GM19025 (cell line): ENCODE measurements around the gene RAD54L.
"Not testable (repeated sequence)": the region's sequence is repeated elsewhere in the genome, so short reads cannot be mapped to it uniquely, and the experiment has no call there.

Source experiments
- ATAC-seq: cut with Tn5 transposase; IDR thresholded peaks from one replicate; pipeline ENCODE4 v1.9.1; 2021; ENCODE audit warnings: mild to moderate bottlenecking, low read depth, moderate library complexity; ENCODE audit not compliant: unreplicated experiment

RAD54L gene

DNA sequence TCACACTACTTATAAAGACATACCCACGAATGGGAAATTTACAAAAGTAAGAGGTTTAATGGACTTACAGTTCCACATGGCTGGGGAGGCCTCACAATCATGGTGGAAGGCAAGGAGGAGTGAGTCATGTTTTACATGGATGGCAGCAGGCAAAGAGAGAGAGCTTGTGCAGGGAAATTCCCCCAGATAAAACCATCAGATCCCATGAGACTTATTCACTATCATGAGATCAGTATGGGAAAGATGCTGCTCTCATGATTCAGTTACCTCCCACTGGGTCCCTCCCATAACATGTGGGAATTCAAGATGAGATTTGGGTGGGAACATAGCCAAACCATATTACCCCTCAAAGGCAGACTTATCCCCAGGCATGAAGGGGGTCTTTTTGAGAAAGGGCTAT lies 8.7 kb upstream of the RAD54L start:
- ATAC-seq, result not testable (repeated sequence)

DNA sequence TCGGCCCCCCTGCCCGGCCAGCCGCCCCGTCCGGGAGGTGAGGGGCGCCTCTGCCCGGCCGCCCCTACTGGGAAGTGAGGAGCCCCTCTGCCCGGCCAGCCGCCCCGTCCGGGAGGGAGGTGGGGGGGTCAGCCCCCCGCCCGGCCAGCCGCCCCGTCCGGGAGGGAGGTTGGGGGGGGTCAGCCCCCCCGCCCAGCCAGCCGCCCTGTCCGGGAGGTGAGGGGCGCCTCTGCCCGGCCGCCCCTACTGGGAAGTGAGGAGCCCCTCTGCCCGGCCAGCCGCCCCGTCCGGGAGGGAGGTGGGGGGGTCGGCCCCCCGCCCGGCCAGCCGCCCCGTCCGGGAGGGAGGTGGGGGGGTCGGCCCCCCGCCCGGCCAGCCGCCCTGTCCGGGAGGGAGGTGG lies 5.8 kb upstream of the RAD54L start:
- ATAC-seq, result not testable (repeated sequence)

DNA sequence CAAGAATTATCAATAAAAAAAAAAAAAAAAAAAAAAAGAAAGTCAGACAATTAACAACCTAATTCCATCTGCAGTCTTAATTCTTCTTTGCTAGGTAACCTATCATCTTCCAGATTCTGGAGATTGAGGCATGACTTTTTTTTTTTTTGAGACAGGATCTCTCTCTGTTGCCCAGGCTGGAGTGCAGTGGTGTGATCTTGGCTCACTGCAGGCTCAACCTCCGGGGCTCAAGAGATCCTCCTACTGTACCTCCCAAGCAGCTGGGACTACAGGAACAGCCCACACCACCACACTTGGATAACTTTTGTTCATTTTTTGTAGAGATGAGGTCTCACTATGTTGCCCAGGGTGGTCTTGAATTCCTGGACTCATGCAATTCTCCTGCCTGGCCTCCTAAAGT lies 4.6 kb upstream of the RAD54L start:
- no peak for ATAC-seq

DNA sequence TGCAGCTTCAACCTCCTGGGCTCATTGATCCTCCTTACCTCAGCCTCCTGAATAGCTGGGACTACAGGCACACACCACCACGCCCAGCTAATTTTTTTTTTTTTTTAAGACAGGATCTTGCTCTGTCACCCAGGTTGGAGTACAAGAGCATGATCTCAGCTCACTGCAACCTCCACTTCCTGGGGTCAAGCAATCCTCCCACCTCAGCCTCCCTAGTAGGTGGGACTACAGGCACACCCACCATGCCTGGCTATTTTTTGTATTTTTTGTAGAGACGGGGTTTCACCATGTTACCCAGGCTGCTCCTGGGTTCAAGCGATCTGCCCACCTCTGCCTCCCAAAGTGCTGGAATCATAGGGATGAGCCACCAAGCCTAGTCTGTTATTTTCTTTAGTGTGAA lies 3.7 kb upstream of the RAD54L start:
- not testable (repeated sequence) for ATAC-seq

DNA sequence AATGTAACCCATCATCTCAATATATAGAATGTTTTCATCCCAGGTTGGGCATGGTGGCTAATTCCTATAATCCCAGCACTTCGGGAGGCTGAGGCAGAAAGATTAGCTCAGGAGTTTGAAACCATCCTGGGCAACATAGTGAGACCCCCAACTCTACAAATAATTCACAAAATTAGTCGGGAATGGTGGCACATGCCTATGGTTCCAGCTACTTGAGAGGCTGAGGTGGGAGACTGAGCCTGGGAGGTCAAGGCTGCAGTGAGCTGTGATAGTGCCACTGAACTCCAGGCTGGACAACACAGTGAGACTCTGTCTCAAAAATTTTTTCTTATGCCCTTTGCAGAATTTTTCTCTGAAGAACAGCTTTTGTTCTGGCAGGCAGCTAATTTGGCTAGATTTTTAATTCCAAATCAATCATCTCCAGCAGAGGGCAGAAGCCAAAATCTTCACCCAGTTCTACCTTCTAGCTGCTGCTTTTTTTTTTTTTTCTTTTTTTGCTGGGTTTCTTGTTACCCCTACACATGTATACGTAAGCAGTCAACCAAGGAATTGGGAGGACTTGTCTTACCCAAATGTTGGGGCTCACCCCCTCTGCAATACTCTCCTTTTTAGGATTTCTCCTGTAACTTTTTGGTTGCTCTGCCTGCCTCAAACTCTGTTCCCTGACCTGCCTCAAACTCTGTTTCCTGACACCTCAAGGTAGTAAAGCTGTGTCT lies 2.7 kb upstream of the RAD54L start:
- no peak for ATAC-seq

DNA sequence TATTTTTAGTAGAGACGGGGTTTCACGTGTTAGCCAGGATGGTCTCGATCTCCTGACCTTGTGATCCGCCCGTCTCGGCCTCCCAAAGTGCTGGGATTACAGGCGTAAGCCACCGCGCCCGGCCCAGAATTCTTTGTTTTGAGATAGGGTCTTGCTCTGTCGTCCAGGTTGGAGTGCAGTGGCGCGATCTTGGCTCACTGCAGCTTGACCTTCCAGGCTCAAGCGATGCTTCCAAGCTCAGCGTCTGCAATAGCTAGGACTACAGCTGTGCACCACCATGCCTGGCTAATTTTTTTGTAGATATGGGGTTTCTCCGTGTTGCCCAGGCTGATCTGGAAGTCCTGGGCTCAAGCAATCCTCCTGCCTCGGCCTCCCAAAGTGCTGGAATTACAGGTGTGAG lies 1.4 kb upstream of the RAD54L start:
- not testable (repeated sequence) for ATAC-seq

DNA sequence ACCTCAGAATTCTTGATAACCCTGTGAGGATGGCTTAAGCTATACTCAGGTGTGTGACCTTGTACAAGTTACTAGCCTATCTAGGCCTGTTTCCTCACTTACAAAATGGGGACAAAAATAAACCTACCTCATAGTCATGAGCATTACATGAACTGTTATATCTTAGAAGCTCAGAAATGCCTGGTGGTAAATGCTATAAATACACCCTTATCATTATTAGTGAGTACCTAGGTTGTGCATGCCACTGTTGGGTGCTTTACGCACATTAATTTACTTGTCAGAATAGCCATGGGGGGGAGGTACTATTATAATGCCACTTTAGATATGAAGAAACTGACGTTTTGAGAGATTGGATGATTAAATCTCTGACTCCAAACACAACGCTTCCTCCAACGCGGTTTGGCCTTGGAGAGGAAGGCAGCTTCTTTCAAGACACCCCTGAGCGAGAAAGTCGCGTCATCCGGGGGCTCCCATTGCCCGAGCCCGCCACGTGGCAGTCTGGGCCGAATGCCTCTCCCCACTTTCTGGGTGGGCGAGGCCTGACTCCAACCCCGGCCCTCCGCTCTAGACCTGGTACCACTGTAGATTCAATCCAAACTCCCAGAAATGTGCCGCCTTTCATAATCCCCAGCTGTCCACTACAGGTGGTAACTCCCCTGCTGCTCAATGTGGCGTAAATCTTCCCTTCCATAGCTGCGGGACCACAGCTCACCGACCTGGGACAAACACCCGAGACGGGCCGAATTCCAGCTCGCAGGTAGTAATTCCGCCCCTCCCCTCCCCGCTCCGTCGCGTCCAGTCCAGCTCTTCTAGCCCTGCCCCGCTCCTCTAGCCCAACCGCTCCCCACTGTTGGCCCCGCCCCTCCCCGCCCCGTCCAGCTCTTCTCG lies 771 bp upstream of the RAD54L start:
- peak; percentile 43 for ATAC-seq

DNA sequence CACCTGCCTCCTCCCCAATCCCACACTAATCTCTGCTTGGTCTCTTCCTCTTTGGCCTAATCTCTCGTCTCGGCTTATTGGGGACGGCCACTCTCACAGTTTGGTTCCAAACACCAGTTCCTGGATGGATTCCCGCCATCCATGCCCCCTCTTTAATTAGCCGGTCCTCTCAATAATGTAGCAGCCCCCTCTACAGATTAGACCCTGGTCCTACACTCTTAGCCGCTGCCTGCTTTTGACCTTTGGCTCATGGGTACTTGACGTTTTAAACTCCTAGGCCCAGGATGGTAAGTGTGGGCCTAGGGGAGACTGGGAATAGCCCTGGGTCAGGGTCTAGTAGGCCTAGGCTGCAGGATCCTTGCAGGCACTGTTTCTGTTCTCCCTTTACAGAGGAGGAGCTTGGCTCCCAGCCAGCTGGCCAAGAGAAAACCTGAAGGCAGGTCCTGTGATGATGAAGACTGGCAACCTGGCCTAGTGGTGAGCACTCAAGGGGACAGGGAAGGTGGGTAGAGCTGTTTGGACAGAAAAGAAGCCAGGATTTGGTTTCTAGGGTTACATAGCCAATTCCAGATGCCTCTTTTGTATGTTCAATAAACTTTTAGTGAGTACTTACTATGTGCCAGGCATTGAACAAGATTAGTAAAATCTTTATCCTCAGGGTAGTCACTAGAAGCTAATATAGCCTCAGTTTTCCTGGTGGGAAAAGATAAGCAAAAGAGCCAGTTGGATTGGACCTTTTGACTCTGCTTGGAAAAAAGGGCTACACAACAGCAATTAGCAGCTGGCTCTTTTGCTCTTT lies 758 bp downstream of the RAD54L start:
- no peak for ATAC-seq

DNA sequence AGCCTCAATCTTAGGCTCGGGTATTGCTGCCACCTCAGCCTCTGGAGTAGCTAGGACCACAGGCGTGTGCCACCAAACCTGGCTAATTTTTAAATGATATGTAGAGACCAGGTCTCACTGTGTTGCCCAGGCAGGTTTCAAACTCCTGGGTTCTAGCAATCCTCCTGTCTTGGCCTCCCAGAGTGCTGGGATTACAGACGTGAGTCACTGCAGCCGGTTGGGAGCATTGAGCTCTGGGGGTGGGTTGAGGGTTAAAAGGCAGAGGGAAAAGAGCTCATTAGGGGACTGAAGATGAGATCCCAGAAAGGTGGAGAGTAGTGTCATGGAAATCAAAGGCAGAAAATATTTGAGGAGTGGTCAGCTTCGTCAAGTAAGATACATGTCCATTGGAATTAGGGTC lies 7.1 kb downstream of the RAD54L start:
- no peak for ATAC-seq

DNA sequence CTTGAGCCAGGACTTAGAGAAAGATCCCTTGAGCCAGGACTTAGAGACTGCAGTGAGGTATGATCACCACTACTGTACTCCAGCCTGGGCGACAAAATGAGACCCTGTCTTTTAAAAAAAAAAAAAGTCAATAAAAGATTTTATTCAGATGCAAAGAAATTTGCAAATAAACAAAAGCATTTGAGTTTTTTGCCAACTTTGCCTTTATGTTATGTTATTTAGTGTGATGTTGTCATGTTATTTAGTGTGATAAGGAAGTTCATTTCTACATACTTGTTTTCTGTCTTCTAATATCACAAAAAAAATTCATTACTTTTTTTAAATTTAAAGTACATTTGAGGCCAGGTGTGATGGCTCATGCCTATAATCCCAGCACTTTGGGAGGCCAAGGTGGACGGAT lies 9.0 kb downstream of the RAD54L start:
- no peak for ATAC-seq

DNA sequence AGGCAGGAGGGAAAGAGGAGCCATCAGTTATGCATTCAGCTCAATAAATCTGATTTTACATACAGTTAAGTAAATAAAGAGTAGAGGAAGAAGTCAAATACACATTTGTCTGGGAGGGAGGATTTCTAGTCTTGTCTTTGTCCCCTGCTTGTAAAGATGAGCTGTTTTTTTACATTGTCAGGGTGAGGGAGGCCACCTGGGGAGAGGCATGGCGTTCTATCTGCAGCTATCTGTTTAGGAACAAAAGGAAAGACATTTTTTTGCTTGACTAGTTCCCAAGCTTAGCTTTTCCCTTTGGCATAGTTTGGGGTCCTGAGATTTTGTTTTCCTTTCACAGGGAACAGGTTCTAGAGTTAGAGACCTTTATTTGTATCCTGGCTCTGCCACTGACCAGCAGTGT lies 14.9 kb downstream of the RAD54L start:
- ATAC-seq, result no peak

DNA sequence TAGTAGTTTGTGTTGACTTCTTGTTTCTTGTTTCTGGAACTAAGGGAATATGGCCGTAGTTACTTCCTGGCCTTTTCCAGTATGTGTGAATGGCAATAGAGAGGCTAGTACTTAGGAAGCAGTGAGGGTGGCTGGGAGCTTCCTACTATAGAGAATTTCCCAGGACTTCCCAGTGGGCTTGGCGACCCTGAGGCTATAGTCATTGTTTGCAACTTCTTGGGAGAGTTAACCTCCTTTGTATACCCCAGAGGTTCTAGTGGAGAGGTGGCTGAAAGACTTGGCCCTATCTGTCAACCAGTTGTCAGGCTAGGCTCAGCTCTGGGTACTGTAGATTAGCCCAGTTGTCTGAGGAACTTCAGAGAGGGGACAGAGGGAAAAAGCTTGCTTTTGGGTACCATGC lies 15.6 kb downstream of the RAD54L start:
- ATAC-seq, result no peak

DNA sequence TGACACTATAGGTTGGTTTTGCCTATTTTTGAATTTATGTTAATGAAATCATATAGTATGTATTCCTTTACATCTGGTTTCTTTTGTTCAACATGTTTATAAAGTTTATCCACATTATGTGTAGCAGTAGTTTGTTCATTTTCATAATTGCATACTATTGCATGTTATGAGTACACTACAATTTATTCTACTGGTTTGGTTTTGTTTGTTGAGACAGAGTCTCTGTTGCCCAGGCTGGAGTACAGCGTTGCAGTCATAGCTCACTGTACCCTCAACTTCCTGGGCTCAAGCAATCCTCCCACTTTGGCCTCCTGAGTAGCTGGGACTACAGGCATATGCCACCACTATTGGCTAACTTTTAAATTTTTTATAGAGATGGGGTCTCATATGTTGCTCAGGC lies 21.0 kb downstream of the RAD54L start:
- ATAC-seq, result no peak

DNA sequence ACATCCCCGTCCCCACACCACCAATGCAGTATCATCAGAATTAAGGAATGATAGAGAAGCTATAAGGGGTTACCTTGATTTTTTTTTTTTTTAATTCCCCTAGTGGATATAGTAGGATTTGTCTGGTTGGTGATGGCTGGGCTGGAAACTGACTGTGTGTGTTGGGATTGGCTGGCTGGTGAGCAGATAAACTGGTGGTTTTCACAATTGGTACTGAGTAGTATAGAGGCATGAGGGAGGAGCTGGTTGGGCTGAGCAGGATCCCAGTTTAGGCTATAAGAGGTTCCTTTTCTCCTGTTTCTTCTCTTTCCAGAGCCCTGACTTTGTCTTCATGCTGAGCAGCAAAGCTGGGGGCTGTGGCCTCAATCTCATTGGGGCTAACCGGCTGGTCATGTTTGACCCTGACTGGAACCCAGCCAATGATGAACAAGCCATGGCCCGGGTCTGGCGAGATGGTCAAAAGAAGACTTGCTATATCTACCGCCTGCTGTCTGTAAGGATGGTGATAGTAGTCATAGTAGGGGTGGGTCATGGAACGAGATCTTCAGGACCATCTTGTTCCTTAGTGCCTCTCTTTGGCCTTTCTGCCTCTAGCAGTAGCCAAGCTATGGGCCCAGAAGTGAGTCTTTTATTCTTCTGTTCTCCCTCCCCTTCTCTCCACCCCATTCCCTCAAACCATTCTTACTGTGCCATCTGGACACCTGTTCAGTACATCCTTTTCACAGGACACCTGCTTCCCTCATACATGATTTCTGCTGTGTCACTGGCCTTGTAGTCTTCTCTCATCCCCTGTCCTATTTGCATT lies 26.9 kb downstream of the RAD54L start:
- ATAC-seq, result no peak

DNA sequence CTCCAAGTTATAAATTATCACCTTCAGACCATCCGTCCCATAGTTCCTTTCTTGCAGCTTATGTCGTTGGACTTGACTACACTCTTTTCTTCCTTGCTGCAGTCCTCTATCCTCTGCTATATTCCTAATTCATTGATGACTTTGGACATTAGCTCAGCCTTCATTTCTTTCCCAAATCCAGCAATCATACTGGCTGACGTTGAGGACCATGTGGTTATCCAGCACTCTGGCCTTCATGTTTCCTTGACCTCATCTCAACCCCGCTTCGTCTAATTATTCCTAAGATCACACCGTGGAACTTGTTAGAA lies 27.4 kb downstream of the RAD54L start:
- no peak for ATAC-seq

DNA sequence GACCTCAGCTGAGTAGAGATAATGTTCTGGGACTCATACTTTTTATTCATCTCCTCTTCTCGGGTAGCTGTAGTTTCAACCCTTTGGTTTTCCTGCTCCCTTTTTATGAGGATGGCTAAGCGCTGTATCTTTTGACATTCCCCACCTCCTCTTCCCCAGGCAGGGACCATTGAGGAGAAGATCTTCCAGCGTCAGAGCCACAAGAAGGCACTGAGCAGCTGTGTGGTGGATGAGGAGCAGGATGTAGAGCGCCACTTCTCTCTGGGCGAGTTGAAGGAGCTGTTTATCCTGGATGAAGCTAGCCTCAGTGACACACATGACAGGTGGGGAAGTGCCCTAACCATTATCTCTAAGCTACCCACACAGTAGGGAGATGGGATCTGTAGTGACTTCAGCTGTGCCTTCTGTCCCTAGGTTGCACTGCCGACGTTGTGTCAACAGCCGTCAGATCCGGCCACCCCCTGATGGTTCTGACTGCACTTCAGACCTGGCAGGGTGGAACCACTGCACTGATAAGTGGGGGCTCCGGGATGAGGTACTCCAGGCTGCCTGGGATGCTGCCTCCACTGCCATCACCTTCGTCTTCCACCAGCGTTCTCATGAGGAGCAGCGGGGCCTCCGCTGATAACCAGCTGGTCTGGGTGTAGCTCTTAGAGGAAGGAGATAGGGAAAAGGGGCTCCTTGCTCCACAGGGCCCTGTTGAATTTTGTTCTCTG lies 30.3 kb downstream of the RAD54L start:
- no peak for ATAC-seq

DNA sequence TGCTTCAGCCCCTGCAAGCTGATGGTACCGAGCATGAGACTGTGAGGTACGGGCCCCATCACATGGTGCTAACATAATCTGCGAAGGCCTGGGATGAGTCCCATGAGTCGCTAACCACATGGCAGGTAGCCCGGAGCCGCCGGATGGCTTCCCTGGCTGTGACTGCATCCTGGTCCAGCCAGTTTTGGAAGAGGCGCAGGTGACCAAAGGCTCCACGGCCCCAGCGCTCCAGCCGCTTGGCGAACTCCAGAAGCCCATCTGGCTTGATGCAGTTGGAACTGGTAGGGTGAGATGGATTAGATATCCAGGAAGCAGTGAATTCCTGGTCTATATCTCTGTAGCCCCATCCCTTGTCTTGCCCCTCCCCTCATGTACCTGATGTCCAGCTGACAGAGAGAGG lies 31.2 kb downstream of the RAD54L start:
- no peak for ATAC-seq

DNA sequence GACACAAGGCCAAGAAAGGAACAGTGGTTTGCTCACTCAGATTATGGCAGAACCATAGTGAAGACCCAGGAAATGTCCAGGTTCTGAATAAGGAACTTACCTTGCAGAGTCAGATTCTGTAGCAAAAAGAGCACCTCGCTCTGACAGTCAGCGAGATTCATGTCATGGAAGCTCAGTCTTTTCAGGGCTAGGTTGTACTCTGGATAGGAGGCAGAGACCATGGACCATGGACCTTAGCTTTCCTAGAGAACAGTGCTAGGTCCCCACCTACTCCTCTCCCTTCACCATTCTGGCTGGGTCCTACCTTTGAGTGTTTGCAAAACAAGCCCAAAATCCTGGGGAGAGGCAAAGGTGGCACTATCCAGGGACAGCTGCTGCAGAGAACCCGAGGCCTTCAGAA lies 32.5 kb downstream of the RAD54L start:
- no peak for ATAC-seq

DNA sequence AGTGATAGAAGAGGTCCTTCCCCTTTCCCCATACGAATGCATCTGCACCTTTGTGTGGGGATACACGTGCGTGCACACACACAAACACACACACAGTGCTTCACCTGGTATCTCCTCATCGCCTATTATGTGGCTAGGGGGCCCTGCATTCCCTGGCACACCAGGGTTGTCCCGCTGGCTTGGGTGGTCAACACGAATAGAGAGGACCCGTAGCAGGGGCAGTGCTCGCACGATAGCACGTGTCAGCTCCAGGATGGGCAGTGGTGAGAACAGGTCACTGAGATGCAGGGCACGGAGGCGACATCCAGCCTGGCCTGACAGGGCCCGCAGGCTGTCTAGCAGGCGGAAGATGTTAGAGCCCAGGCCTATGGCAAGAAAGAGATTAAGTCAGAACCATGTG lies 33.5 kb downstream of the RAD54L start:
- no peak for ATAC-seq

DNA sequence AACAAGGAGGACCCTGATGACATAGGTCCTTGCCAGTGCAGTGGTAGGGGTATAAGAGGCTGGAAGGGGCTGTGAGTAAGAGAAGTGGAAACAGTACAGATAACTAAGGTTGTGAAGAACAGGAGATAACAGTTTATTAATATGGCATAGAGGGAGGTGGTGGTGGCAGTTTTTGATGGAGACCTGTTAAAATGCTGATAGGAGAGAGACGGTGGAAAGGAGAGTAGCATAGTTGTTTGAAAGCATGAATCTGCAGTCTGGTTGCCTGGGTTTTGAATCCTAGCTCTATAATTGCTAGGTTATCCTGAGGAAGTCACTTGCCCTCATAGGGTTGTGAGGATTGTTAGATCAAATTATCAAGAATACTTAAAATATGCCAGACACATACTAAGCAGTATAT lies 36.5 kb downstream of the RAD54L start:
- no peak for ATAC-seq
